ENCODE data around the gene ANXA2R.
"Not testable (repeated sequence)": the region's sequence is repeated elsewhere in the genome, so short reads cannot be mapped to it uniquely, and the experiment has no call there.

DNA sequence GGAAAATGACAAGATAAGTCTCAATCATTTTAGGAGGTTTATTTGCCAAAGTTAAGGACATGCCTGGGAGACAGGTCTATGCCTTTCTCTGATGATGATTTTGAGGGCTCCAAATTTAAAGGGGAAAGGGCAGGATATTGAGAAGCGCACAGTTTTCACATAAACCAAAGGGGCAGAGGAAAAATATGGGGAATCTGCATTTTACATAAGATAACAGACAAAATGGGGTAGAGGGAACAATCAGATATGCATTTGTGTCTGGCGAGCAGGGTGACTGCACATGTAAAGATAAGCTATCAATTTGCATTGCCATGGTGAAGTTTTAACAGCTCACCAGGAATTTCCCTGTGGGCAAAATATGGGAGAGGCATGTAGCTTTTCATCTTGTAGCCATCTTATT lies 41.2 kb upstream of the ANXA2R start:
- TF ChIP-seq SP1 (IDR thresholded peaks at IDR 0.05); BHLHE40 (IDR thresholded peaks at IDR 0.05; ENCODE audit: borderline replicate concordance); FOXA1 (IDR thresholded peaks at IDR 0.05); HDGF (IDR thresholded peaks at IDR 0.05; ENCODE audit: borderline replicate concordance); FOXK2 (IDR thresholded peaks at IDR 0.05); FOXM1 (IDR thresholded peaks at IDR 0.05; ENCODE audit: borderline replicate concordance); TARDBP (IDR thresholded peaks at IDR 0.05); ELF4 (IDR thresholded peaks at IDR 0.05); LEF1 (IDR thresholded peaks at IDR 0.05; ENCODE audit: borderline replicate concordance); SUZ12 (IDR thresholded peaks at IDR 0.05): not testable (repeated sequence)
